HepG2 (cell line): Measurements from ENCODE around the gene FAM184B. TPM values are rescaled to one million over a fixed set of nuclear protein-coding genes. Genes with fewer than 3 reads are reported as not detected.
"Not testable (repeated sequence)": the region's sequence is repeated elsewhere in the genome, so short reads cannot be mapped to it uniquely, and the experiment has no call there.

ENCODE experiments used
- ATAC-seq: fragments of 200-7000 bp; cut with Tn5 transposase; 3 replicates; pipeline ENCODE4 v1.9.1; 2020; ENCODE audit warnings: mild to moderate bottlenecking, moderate library complexity
- BruUV-seq: library from RNA; stranded (reverse); fragments of 400-500 nt; replicated peaks from 2 replicates; lab custom pipeline; 2021; lab: Mats Ljungman, UMichigan
- CTCF ChIA-PET: fragments of 300-600 bp; formaldehyde crosslinking; extraction: SDS; loops from one replicate; lab custom pipeline; 2021; ENCODE audit warnings: low total read pairs, inconsistent platforms, low intra/inter-chr PET ratio; lab: Yijun Ruan, JAX
- POLR2A ChIA-PET: fragments of 350-600 bp; sonication (Branson Sonifier 250); formaldehyde crosslinking; loops from one replicate; lab custom pipeline; 2020; ENCODE audit warnings: antibody characterized with exemption, inconsistent platforms; lab: Yijun Ruan, JAX
- DNase-seq: peaks from one replicate; pipeline ENCODE4 v3.0.0-alpha.2; 2015; ENCODE audit warnings: low spot score
- FAIRE-seq: peaks from 3 replicates; lab custom pipeline; 2011; peaks lifted over from hg19 to GRCh38; lab: Jason Lieb, UNC
- H2AFZ ChIP-seq: one replicate; pipeline ENCODE4 v1.6.1; 2011; ENCODE audit warnings: low read length, inconsistent platforms
- H3K27ac ChIP-seq: fragments of 300-600 bp; 3 replicates; pipeline ENCODE4 v1.8.0; 2011; ENCODE audit warnings: mixed run types, mild to moderate bottlenecking, mixed read lengths, low read length, inconsistent platforms; ENCODE audit not compliant: insufficient read depth; ENCODE audit errors: extremely low read length
- H3K27me3 ChIP-seq, 2 experiments: fragments of 200-600 bp in 1 of 2; 2 replicates in 1 of 2; 3 replicates in 1 of 2; pipeline versions ENCODE4 v1.6.0 to v1.8.0; 2011; ENCODE audit warnings: low read length in 2 of 2, mild to moderate bottlenecking in 2 of 2, moderate library complexity in 2 of 2, inconsistent platforms in 1 of 2; ENCODE audit not compliant: insufficient read depth in 2 of 2, control insufficient read depth in 1 of 2
- H3K36me3 ChIP-seq, 2 experiments: fragments of 200-600 bp in 1 of 2; replicated peaks in 1 of 2; 2 replicates in 1 of 2; 3 replicates in 1 of 2; pipeline versions ENCODE4 v1.5.1 to v1.8.0; 2011; ENCODE audit warnings: low read length in 2 of 2, inconsistent platforms in 1 of 2; ENCODE audit not compliant: insufficient read depth in 2 of 2, control insufficient read depth in 1 of 2
- H3K4me1 ChIP-seq: 2 replicates; pipeline ENCODE4 v1.5.1; 2012; ENCODE audit warnings: low read length, inconsistent platforms; ENCODE audit not compliant: insufficient read depth
- H3K4me2 ChIP-seq: 2 replicates; pipeline ENCODE4 v1.6.0; 2011; ENCODE audit warnings: low read depth, low read length, inconsistent platforms
- H3K4me3 ChIP-seq, 3 experiments: fragments of 200-600 bp in 1 of 3; sonication (generic), shearing (Covaris generic) in 1 of 3; replicated peaks in 1 of 3; 2 replicates each; pipeline ENCODE4 v1.5.1; 2011 to 2016; ENCODE audit warnings: low read length in 3 of 3, inconsistent platforms in 2 of 3, low read depth in 2 of 3, mild to moderate bottlenecking in 2 of 3, control low read depth in 1 of 3, mixed read lengths in 1 of 3; ENCODE audit not compliant: insufficient read depth in 1 of 3
- H3K79me2 ChIP-seq: one replicate; pipeline ENCODE4 v1.6.1; 2011; ENCODE audit warnings: low read length, inconsistent platforms; ENCODE audit not compliant: insufficient read depth
- H3K9ac ChIP-seq: 2 replicates; pipeline ENCODE4 v1.6.0; 2011; ENCODE audit warnings: mild to moderate bottlenecking, low read depth, low read length, inconsistent platforms; ENCODE audit not compliant: insufficient read depth
- H3K9me3 ChIP-seq: 2 replicates; pipeline ENCODE4 v1.5.1; 2012; ENCODE audit warnings: mild to moderate bottlenecking, low read length
- H4K20me1 ChIP-seq: 2 replicates; pipeline ENCODE4 v1.6.0; 2011; ENCODE audit warnings: inconsistent platforms, mild to moderate bottlenecking, low read length, moderate library complexity; ENCODE audit not compliant: insufficient read depth
- NFKBIZ ChIP-seq: IDR thresholded peaks from 2 replicates; pipeline ENCODE4 v1.6.1; 2018; ENCODE audit warnings: missing genetic modification reagents, missing compliant biosample characterization
- NFYB ChIP-seq: sonication (generic); formaldehyde crosslinking; IDR thresholded peaks from 2 replicates; pipeline ENCODE4 v1.4.0; 2020; ENCODE audit warnings: missing genetic modification reagents
- SETDB1 ChIP-seq: sonication (generic); formaldehyde crosslinking; IDR thresholded peaks from 2 replicates; pipeline ENCODE4 v1.5.1; 2020; ENCODE audit warnings: missing genetic modification reagents, mild to moderate bottlenecking, borderline replicate concordance
- TMF1 ChIP-seq: sonication (generic); formaldehyde crosslinking; IDR thresholded peaks from 2 replicates; pipeline ENCODE4 v1.8.1; 2022; ENCODE audit warnings: low read depth, missing genetic modification reagents
- TP53 ChIP-seq: sonication (generic); formaldehyde crosslinking; conservative IDR thresholded peaks from 2 replicates; pipeline ENCODE4 v1.4.0; 2020; ENCODE audit warnings: missing genetic modification reagents
- TSC22D2 ChIP-seq: sonication (generic); formaldehyde crosslinking; IDR thresholded peaks from 2 replicates; pipeline ENCODE4 v1.5.1; 2020; ENCODE audit warnings: missing genetic modification reagents, mild to moderate bottlenecking, borderline replicate concordance
- ZNF333 ChIP-seq: sonication (generic); formaldehyde crosslinking; IDR thresholded peaks from 2 replicates; pipeline ENCODE4 v1.4.0; 2020; ENCODE audit warnings: mild to moderate bottlenecking, missing genetic modification reagents, borderline replicate concordance
- WGBS: methylation state at CpG from one replicate; pipeline ENCODE4 v1.1.6; 2017; ENCODE audit warnings: low lambda C conversion rate; 5-methylcytosine and 5-hydroxymethylcytosine counted together
- in situ Hi-C: cut with HindIII; loops from 2 replicates; pipeline ENCODE4 v1.10.0; 2017; ENCODE audit warnings: low pct_unique_long_range_greater_than_20kb; ENCODE audit not compliant: extremely low pct_ligation_motif_present
- intact Hi-C: fragments of 100-400 bp; cut with micrococcal nuclease; formaldehyde crosslinking; loops from one replicate; pipeline ENCODE4 v1.10.0; 2022; ENCODE audit not compliant: unreplicated experiment
- polyA plus RNA-seq, 8 experiments: library from polyadenylated mRNA; depleted of rRNA in 3 of 8; stranded (reverse) in 7 of 8; unstranded in 1 of 8; fragments of >200 nt; fragmentation: Illumina TruSeq in 4 of 8; extraction: Trizol in 4 of 8; gene quantifications; 2 replicates each; pipeline versions ENCODE4 v1.2.1 to v1.2.3, GENCODE V29; 2011 to 2016; ENCODE audit warnings: low read depth in 4 of 8, missing spikeins in 1 of 8, mixed read lengths in 1 of 8; ENCODE audit not compliant: insufficient read depth in 1 of 8
- total RNA-seq, 5 experiments: library from RNA; depleted of rRNA; stranded (reverse); fragments of >200 nt; fragmentation: Illumina TruSeq; extraction: Trizol; gene quantifications; 2 replicates each; pipeline ENCODE4 v1.2.3, GENCODE V29; 2016; ENCODE audit warnings: low read depth in 1 of 5
- TF ChIP-seq, protein P1 (sequence below): sonication (generic); formaldehyde crosslinking; IDR thresholded peaks from 2 replicates; pipeline ENCODE4 v1.4.0; 2020; ENCODE audit warnings: missing genetic modification reagents; ENCODE audit errors: not compliant biosample characterization

The FAM184B gene
- total and polyA plus RNA-seq, 2 of the 13 experiments (the other 11 are each of a cell fraction or from before 2014, with no cell fraction given) = not detected

DNA sequence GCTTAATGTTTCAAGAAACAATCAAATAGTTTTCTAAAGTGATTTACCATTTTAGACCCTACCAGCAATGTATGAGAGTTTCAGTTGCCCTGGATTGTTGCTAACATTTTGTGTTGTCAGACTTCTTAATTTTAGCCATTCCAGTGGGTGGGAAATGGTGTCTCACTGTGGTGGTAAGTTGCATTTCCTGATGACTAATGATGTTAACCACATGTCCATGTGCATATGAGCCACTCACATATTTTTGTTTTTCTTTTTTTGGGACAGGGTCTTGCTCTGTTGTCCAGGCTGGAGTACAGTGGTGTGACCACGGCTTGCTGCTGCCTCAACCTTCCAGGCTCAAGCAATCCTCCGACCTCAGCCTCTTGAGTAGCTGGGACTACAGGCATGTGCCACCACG, 118.7 kb downstream of the FAM184B start:
- ATAC-seq = no peak
- in situ Hi-C loops = no loop called here
- BruUV-seq = no TSS peak

DNA sequence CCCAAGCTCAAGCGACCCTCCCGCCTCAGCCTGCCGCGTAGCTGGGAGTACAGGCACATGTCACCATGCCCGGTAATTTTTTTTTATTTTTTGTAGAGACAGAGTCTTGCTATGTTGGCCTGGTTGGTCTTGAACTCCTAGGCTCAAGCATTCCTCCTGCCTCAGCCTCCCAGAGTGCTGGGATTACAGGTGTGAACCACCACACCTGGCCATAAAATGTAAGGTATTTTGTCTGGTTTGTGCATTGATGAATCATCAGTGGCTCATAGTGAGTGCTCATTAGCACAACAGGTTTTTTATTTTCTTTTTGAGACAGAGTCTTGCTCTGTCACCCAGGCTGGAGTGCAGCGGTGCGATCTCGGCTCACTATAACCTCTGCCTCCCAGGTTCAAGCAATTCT, 122.2 kb downstream of the FAM184B start:
- H3K9me3 ChIP-seq, H3K9ac ChIP-seq, H3K27ac ChIP-seq, POLR2A ChIA-PET, ATAC-seq, intact Hi-C loops, H3K4me1 ChIP-seq, H3K4me2 ChIP-seq, DNase-seq, H3K36me3 ChIP-seq, CTCF ChIA-PET, H3K79me2 ChIP-seq, in situ Hi-C loops, H2AFZ ChIP-seq, FAIRE-seq, H4K20me1 ChIP-seq, H3K4me3 ChIP-seq, BruUV-seq: not testable (repeated sequence)
- 77% methylated on average over 8 of the region's 8 CpGs for WGBS
- H3K27me3 ChIP-seq = peaks cover 3 to 29% of the 10 kb centered on the region in 2 experiments; a peak in 3 of 5 replicates

More for the DNA sequence above, 118.7 kb downstream of the FAM184B start:
- Histone ChIP-seq H3K79me2 (no peaks in the 10 kb centered on the region), H3K36me3 (no peaks in the 10 kb centered on the region), H4K20me1 (no peaks in the 10 kb centered on the region), H3K9me3 (no peaks in the 10 kb centered on the region), H3K4me1 (peaks cover 17% of the 10 kb centered on the region), H3K9ac (no peak overlapping the region), H3K4me2 (no peak overlapping the region), H3K27ac (no peak overlapping the region), H3K4me3 (no peak overlapping the region), H3K27me3 (peaks cover 3 to 15% of the 10 kb centered on the region in 2 experiments; a peak in 3 of 5 replicates), H2AFZ (no peak overlapping the region)
- no peak for DNase-seq
- no peak for FAIRE-seq
- TF ChIP-seq SETDB1 (CRISPR knock-in tag) = no peak
- ChIA-PET POLR2A (no interaction called here), CTCF (no interaction called here)
- intact Hi-C loops = no loop called here
- 26% methylated on average over 3 of the region's 3 CpGs for WGBS

DNA sequence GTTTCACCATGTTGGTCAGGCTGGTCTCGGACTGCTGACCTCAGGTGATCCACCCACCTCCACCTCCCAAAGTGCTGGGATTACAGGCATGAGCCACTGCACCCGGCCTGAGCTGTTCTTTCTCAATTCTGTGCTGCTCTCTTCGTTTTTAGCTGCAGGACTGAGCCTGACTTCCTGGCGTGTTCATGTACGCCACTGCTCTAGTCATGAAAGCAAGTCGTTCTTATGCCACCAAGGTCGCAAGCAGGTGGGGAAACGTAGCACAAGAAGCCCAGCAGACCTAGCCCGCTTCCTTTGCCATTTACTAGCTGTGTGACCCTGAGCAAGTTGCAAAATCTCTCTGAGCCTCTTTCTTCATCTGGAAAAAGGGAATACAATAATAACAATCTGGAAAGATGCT, 123.6 kb downstream of the FAM184B start:
- Histone ChIP-seq H3K4me3 (no peak overlapping the region), H3K9ac (no peak overlapping the region), H2AFZ (no peak overlapping the region), H4K20me1 (no peaks in the 10 kb centered on the region), H3K79me2 (no peaks in the 10 kb centered on the region), H3K4me2 (no peak overlapping the region), H3K27me3 (peaks cover 3 to 30% of the 10 kb centered on the region in 2 experiments; a peak in 3 of 5 replicates), H3K36me3 (no peaks in the 10 kb centered on the region), H3K27ac (no peak overlapping the region), H3K4me1 (no peaks in the 10 kb centered on the region), H3K9me3 (no peaks in the 10 kb centered on the region)
- no peak for TF ChIP-seq ZNF333 (CRISPR knock-in tag)
- TF ChIP-seq NFKBIZ (CRISPR knock-in tag) = no peak
- TF ChIP-seq TP53 = no peak
- TF ChIP-seq, protein P1, sequence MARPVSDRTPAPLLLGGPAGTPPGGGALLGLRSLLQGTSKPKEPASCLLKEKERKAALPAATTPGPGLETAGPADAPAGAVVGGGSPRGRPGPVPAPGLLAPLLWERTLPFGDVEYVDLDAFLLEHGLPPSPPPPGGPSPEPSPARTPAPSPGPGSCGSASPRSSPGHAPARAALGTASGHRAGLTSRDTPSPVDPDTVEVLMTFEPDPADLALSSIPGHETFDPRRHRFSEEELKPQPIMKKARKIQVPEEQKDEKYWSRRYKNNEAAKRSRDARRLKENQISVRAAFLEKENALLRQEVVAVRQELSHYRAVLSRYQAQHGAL (CRISPR knock-in tag) = no peak
- TF ChIP-seq NFYB (CRISPR knock-in tag) = no peak
- no peak for TF ChIP-seq TSC22D2 (CRISPR knock-in tag)
- no peak for TF ChIP-seq TMF1 (CRISPR knock-in tag)
- 23% methylated on average over 9 of the region's 9 CpGs for WGBS
- no peak for FAIRE-seq
- ChIA-PET CTCF (no interaction called here), POLR2A (no interaction called here)
- BruUV-seq = no TSS peak
- intact Hi-C loops = no loop called here
- no peak for ATAC-seq
- in situ Hi-C loops = no loop called here
- DNase-seq = no peak
